ENCODE results near the gene NNMT.

DNA sequence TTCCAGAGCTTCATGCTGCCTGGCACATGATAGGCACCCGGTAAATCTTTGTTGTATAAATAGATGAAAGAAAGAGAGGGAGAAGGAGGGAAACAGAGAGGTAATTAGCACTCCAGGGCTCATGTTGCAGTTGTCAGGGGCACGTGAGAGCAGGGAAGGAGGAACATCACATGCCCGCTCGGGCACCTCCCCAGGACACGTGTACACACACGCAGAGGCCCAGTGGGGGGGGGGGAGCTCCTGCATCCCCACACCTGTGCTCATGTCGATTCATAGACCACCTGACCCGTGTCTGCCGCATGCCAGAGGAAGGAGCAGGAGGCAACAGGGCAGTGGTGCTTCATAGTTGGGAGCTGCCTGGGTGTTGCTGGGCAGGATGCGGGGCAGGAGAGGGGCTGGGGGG lies 37.1 kb upstream of the NNMT start:
- TF ChIP-seq POLR2AphosphoS5 (IDR thresholded peaks at IDR 0.05; ENCODE audit: borderline replicate concordance, low read depth, low read length) (no peak), EZH2 (IDR thresholded peaks at IDR 0.05) (no peak), FOXP2 (optimal IDR thresholded peaks at IDR 0.05; ENCODE audit: control extremely low read depth, extremely low read length, insufficient read depth) (no peak)

Data from SK-N-MC (cell line).